H9 (cell line): ENCODE measurements around the gene WNT7B. TPM values are rescaled to one million over a fixed set of nuclear protein-coding genes. Genes with fewer than 3 reads are reported as not detected.

ENCODE experiments used
- DNase-seq: peaks from one replicate; pipeline ENCODE4 v3.0.0-alpha.2; 2017
- H2AFZ ChIP-seq: one replicate; pipeline ENCODE4 v1.6.1; 2013; ENCODE audit warnings: mild to moderate bottlenecking, low read length, control low read depth, moderate library complexity
- H2AK5ac ChIP-seq: 2 replicates; pipeline ENCODE4 v1.6.1; 2013; ENCODE audit warnings: low read length, control low read depth, mixed read lengths; ENCODE audit not compliant: insufficient read length
- H2BK120ac ChIP-seq: one replicate; pipeline ENCODE4 v1.6.1; 2013; ENCODE audit warnings: low read depth, mild to moderate bottlenecking, low read length, control low read depth, inconsistent platforms; ENCODE audit not compliant: poor library complexity, severe bottlenecking
- H2BK12ac ChIP-seq: 2 replicates; pipeline ENCODE4 v1.6.1; 2013; ENCODE audit warnings: low read length, control low read depth, mixed read lengths, low read depth; ENCODE audit not compliant: insufficient read length
- H2BK15ac ChIP-seq: 2 replicates; pipeline ENCODE4 v1.6.1; 2013; ENCODE audit warnings: low read depth, low read length, control low read depth
- H2BK20ac ChIP-seq: one replicate; pipeline ENCODE4 v1.6.1; 2013; ENCODE audit warnings: low read depth, mild to moderate bottlenecking, low read length, control low read depth, inconsistent platforms; ENCODE audit not compliant: poor library complexity, severe bottlenecking
- H2BK5ac ChIP-seq: 2 replicates; pipeline ENCODE4 v1.6.1; 2013; ENCODE audit warnings: low read length, control low read depth, mixed read lengths; ENCODE audit not compliant: insufficient read length
- H3K14ac ChIP-seq: 2 replicates; pipeline ENCODE4 v1.6.1; 2013; ENCODE audit warnings: low read length, control low read depth; ENCODE audit not compliant: insufficient read depth
- H3K18ac ChIP-seq: 2 replicates; pipeline ENCODE4 v1.6.1; 2013; ENCODE audit warnings: low read depth, mild to moderate bottlenecking, mixed read lengths, low read length, control low read depth; ENCODE audit not compliant: insufficient read length
- H3K23ac ChIP-seq: 2 replicates; pipeline ENCODE4 v1.6.1; 2013; ENCODE audit warnings: low read length, control low read depth, mixed read lengths, low read depth; ENCODE audit not compliant: insufficient read length
- H3K23me2 ChIP-seq: 2 replicates; pipeline ENCODE4 v1.6.1; 2013; ENCODE audit warnings: low read depth, mild to moderate bottlenecking, mixed read lengths, low read length, control low read depth; ENCODE audit not compliant: insufficient read length, poor library complexity, severe bottlenecking
- H3K27ac ChIP-seq: 2 replicates; pipeline ENCODE4 v1.5.1; 2013; ENCODE audit warnings: low read length, control low read depth, mixed read lengths, low read depth; ENCODE audit not compliant: insufficient read length
- H3K27me3 ChIP-seq: 2 replicates; pipeline ENCODE4 v1.6.1; 2013; ENCODE audit warnings: low read length, control low read depth, inconsistent platforms; ENCODE audit not compliant: insufficient read depth
- H3K4ac ChIP-seq: 2 replicates; pipeline ENCODE4 v1.6.1; 2013; ENCODE audit warnings: low read depth, mild to moderate bottlenecking, control low read depth, inconsistent platforms, low read length, moderate library complexity
- H3K4me1 ChIP-seq: 2 replicates; pipeline ENCODE4 v1.6.1; 2013; ENCODE audit warnings: low read length, control low read depth, inconsistent platforms; ENCODE audit not compliant: insufficient read depth
- H3K4me2 ChIP-seq: 2 replicates; pipeline ENCODE4 v1.6.1; 2013; ENCODE audit warnings: low read length, control low read depth, mixed read lengths; ENCODE audit not compliant: insufficient read length, insufficient read depth
- H3K56ac ChIP-seq: 2 replicates; pipeline ENCODE4 v1.6.1; 2013; ENCODE audit warnings: low read depth, mild to moderate bottlenecking, mixed read lengths, low read length, control low read depth; ENCODE audit not compliant: insufficient read length
- H3K79me1 ChIP-seq: 2 replicates; pipeline ENCODE4 v1.6.1; 2013; ENCODE audit warnings: low read depth, mild to moderate bottlenecking, moderate library complexity, low read length, control low read depth, inconsistent platforms; ENCODE audit not compliant: insufficient read depth, poor library complexity, severe bottlenecking
- H3K79me2 ChIP-seq: 2 replicates; pipeline ENCODE4 v1.6.1; 2013; ENCODE audit warnings: low read length, control low read depth, inconsistent platforms; ENCODE audit not compliant: insufficient read depth
- H3K9ac ChIP-seq: 2 replicates; pipeline ENCODE4 v1.6.1; 2013; ENCODE audit warnings: low read length, control low read depth, mixed read lengths; ENCODE audit not compliant: insufficient read length; ENCODE audit errors: extremely low read depth
- H3K9me3 ChIP-seq: one replicate; pipeline ENCODE4 v1.6.1; 2013; ENCODE audit warnings: low read depth, low read length, inconsistent platforms; ENCODE audit not compliant: control insufficient read depth
- H3T11ph ChIP-seq: one replicate; pipeline ENCODE4 v1.6.1; 2013; ENCODE audit warnings: mild to moderate bottlenecking, low read length, control low read depth, inconsistent platforms
- H4K20me1 ChIP-seq: one replicate; pipeline ENCODE4 v1.6.1; 2013; ENCODE audit not compliant: control insufficient read depth, insufficient read length, insufficient read depth
- H4K5ac ChIP-seq: 2 replicates; pipeline ENCODE4 v1.6.1; 2013; ENCODE audit warnings: low read depth, mild to moderate bottlenecking, mixed read lengths, low read length, control low read depth; ENCODE audit not compliant: insufficient read length
- H4K8ac ChIP-seq: replicated peaks from 2 replicates; pipeline ENCODE4 v1.6.1; 2013; ENCODE audit warnings: low read length, control low read depth, mixed read lengths, low read depth; ENCODE audit not compliant: insufficient read length
- H4K91ac ChIP-seq: 2 replicates; pipeline ENCODE4 v1.6.1; 2013; ENCODE audit warnings: low read depth, mild to moderate bottlenecking, moderate library complexity, mixed read lengths, low read length, control low read depth; ENCODE audit not compliant: insufficient read length
- H3K27ac Mint-ChIP-seq, 3 experiments: 2 replicates in 2 of 3; 3 replicates in 1 of 3; pipeline ENCODE4 v1.8.0; 2020 to 2021; ENCODE audit warnings: mixed read lengths in 3 of 3, mild to moderate bottlenecking in 1 of 3, moderate library complexity in 1 of 3
- H3K27me3 Mint-ChIP-seq: 2 replicates; pipeline ENCODE4 v1.8.0; 2021; ENCODE audit warnings: low read depth, mild to moderate bottlenecking, moderate library complexity, mixed read lengths
- H3K36me3 Mint-ChIP-seq, 3 experiments: 2 replicates in 2 of 3; 3 replicates in 1 of 3; pipeline ENCODE4 v1.8.0; 2020 to 2021; ENCODE audit warnings: low read depth in 3 of 3, mixed read lengths in 3 of 3; ENCODE audit not compliant: insufficient read depth in 1 of 3
- H3K4me1 Mint-ChIP-seq, 2 experiments: 2 replicates each; pipeline ENCODE4 v1.8.0; 2020; ENCODE audit warnings: mixed read lengths in 2 of 2
- H3K4me3 Mint-ChIP-seq, 2 experiments: 2 replicates in 1 of 2; 3 replicates in 1 of 2; pipeline ENCODE4 v1.8.0; 2020 to 2021; ENCODE audit warnings: mild to moderate bottlenecking in 2 of 2, mixed read lengths in 2 of 2, moderate library complexity in 1 of 2
- H3K9me3 Mint-ChIP-seq, 2 experiments: 2 replicates in 1 of 2; 3 replicates in 1 of 2; pipeline ENCODE4 v1.8.0; 2020; ENCODE audit warnings: mild to moderate bottlenecking in 2 of 2, mixed read lengths in 2 of 2, moderate library complexity in 1 of 2
- WGBS: extraction: QIAGEN DNeasy Blood & Tissue Kit; methylation state at CpG from one replicate; pipeline ENCODE4 v1.1.7; 2013; ENCODE audit warnings: missing lambda C conversion rate, low lambda C conversion rate, mixed read lengths; ENCODE audit not compliant: insufficient read length; ENCODE audit errors: extremely low coverage; 5-methylcytosine and 5-hydroxymethylcytosine counted together
- total RNA-seq: library from RNA; stranded (reverse); gene quantifications from 2 replicates; pipeline ENCODE4 v1.2.1, GENCODE V29; 2021
- TF ChIP-seq, protein P1 (sequence below): fragments of 200-600 bp; sonication (generic); conservative IDR thresholded peaks from 3 replicates; pipeline ENCODE4 v1.8.0; 2021; ENCODE audit warnings: antibody characterized with exemption, mild to moderate bottlenecking

Gene WNT7B
- total RNA-seq, 1 experiment from 2014 or later = 0.09 TPM

DNA sequence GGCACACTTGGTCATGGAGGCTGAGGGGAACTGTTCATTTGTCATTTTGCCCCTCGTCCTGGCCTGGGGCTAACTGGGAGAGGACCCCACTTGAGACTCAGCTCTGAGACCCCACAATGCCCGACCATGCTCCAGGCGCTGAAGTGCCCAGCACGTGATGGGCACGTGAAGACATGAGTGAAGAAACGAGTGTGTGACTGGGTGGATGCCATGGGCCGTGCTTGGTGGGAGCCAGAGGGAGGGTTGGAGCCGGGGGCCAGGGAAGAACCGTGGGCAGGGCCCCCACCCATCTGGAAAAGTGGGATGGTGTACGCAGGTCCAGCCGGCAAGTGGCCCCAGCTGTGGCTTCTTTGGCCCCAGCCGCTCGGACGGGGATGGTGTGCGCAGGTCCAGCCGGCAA lies 61.1 kb downstream of the WNT7B start:
- peak overlapping the region in 1 of 3 experiments; percentile 34; a peak in 1 of 7 replicates for H3K27ac Mint-ChIP-seq
- no CpG with 5 or more reads among the region's 16 CpGs for WGBS

More for the DNA sequence above, 61.1 kb downstream of the WNT7B start:
- no peak overlapping the region for H3K4ac ChIP-seq
- H3T11ph ChIP-seq = no peak overlapping the region
- no peaks in the 10 kb centered on the region; a peak in 1 of 7 replicates for H3K36me3 Mint-ChIP-seq
- H2BK12ac ChIP-seq = no peak overlapping the region
- H2BK15ac ChIP-seq = no peak overlapping the region
- H2BK5ac ChIP-seq = no peak overlapping the region
- no peak overlapping the region for H4K8ac ChIP-seq
- no peak overlapping the region for H3K23ac ChIP-seq
- DNase-seq = no peak
- no peaks in the 10 kb centered on the region for H3K79me1 ChIP-seq
- no peak overlapping the region for H3K9ac ChIP-seq
- H3K14ac ChIP-seq = no peak overlapping the region
- H3K27me3 Mint-ChIP-seq = peaks cover 17% of the 10 kb centered on the region
- H3K18ac ChIP-seq = no peak overlapping the region
- no peaks in the 10 kb centered on the region for H3K23me2 ChIP-seq
- no peak overlapping the region for H2BK20ac ChIP-seq
- H4K5ac ChIP-seq = no peak overlapping the region
- no peaks in the 10 kb centered on the region for H3K4me1 Mint-ChIP-seq
- H3K4me1 ChIP-seq = no peaks in the 10 kb centered on the region
- no peak overlapping the region for H2AFZ ChIP-seq
- H3K9me3 Mint-ChIP-seq = peaks cover 0 to 7% of the 10 kb centered on the region in 2 experiments; a peak in 4 of 5 replicates
- no peak overlapping the region for H3K27ac ChIP-seq
- no peaks in the 10 kb centered on the region for H3K9me3 ChIP-seq
- no peak overlapping the region for H2AK5ac ChIP-seq
- no peak overlapping the region for H3K4me2 ChIP-seq
- no peaks in the 10 kb centered on the region for H3K27me3 ChIP-seq
- no peak overlapping the region for H4K91ac ChIP-seq
- no peak overlapping the region for H3K4me3 Mint-ChIP-seq
- H2BK120ac ChIP-seq = no peak overlapping the region
- H3K79me2 ChIP-seq = no peaks in the 10 kb centered on the region
- no peak overlapping the region for H3K56ac ChIP-seq
- no peaks in the 10 kb centered on the region for H4K20me1 ChIP-seq
- TF ChIP-seq, protein P1, sequence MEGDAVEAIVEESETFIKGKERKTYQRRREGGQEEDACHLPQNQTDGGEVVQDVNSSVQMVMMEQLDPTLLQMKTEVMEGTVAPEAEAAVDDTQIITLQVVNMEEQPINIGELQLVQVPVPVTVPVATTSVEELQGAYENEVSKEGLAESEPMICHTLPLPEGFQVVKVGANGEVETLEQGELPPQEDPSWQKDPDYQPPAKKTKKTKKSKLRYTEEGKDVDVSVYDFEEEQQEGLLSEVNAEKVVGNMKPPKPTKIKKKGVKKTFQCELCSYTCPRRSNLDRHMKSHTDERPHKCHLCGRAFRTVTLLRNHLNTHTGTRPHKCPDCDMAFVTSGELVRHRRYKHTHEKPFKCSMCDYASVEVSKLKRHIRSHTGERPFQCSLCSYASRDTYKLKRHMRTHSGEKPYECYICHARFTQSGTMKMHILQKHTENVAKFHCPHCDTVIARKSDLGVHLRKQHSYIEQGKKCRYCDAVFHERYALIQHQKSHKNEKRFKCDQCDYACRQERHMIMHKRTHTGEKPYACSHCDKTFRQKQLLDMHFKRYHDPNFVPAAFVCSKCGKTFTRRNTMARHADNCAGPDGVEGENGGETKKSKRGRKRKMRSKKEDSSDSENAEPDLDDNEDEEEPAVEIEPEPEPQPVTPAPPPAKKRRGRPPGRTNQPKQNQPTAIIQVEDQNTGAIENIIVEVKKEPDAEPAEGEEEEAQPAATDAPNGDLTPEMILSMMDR = no peak
